Upper lobe of right lung (tissue), 1 donor: Measurements from ENCODE around the gene ACOXL. TPM values are rescaled to one million over a fixed set of nuclear protein-coding genes. Genes with fewer than 3 reads are reported as not detected.

Experiments
- ATAC-seq: fragments of 200-7000 bp; cut with Tn5 transposase; one replicate; pipeline ENCODE4 v1.9.1; 2020; ENCODE audit warnings: mild to moderate bottlenecking, moderate library complexity
- DNase-seq: peaks from one replicate; pipeline ENCODE4 v3.0.0-alpha.2; 2020
- H3K27ac ChIP-seq: fragments of 200-600 bp; one replicate; pipeline ENCODE4 v1.8.0; 2022
- H3K27me3 ChIP-seq: fragments of 200-600 bp; one replicate; pipeline ENCODE4 v1.8.0; 2022; ENCODE audit warnings: mild to moderate bottlenecking
- H3K36me3 ChIP-seq: fragments of 200-600 bp; one replicate; pipeline ENCODE4 v1.8.0; 2022
- H3K4me1 ChIP-seq: fragments of 200-600 bp; one replicate; pipeline ENCODE4 v1.8.0; 2022
- H3K4me3 ChIP-seq: fragments of 200-600 bp; one replicate; pipeline ENCODE4 v1.8.0; 2022; ENCODE audit warnings: mild to moderate bottlenecking
- H3K9me3 ChIP-seq: fragments of 200-600 bp; one replicate; pipeline ENCODE4 v1.8.0; 2022
- CTCF ChIP-seq: fragments of 200-600 bp; IDR thresholded peaks from one replicate; pipeline ENCODE4 v1.8.0; 2022; ENCODE audit warnings: antibody characterized with exemption
- intact Hi-C: fragments of 100-400 bp; cut with DNase I; formaldehyde crosslinking; loops from one replicate; pipeline ENCODE4 v1.11.0; 2022
- total RNA-seq: library from RNA; stranded (reverse); fragmentation: NEBNext Ultra II Directional; extraction: Animal tissue kit (Norgen Biotek cat#: 25700); gene quantifications from one replicate; pipeline ENCODE4 v1.2.1, GENCODE V29; 2021
- donor health status: DM: no; HTN: yes; CAD: no; lungs with severe emphysema.

ACOXL gene
- total RNA-seq, 1 donor from 2014 or later = 47.5 TPM

- ATAC-seq = no peak
- Histone ChIP-seq H3K27me3 (no peaks in the 10 kb centered on the region), H3K27ac (no peak overlapping the region)
Measured at GRCh38 chr2:110900191-110900590, 167.8 kb downstream of the ACOXL start.

GRCh38 chr2:110903548-110903947, 171.2 kb downstream of the ACOXL start:
- Histone ChIP-seq H3K27ac (no peak overlapping the region), H3K4me1 (no peaks in the 10 kb centered on the region), H3K27me3 (no peaks in the 10 kb centered on the region), H3K36me3 (no peaks in the 10 kb centered on the region), H3K4me3 (no peak overlapping the region), H3K9me3 (no peaks in the 10 kb centered on the region)
- ATAC-seq (no peak), DNase-seq (no peak)
- TF ChIP-seq CTCF = no peak
- intact Hi-C loops = no loop called here

More at GRCh38 chr2:110900191-110900590, 167.8 kb downstream of the ACOXL start:
- Histone ChIP-seq H3K36me3 (no peaks in the 10 kb centered on the region), H3K9me3 (no peaks in the 10 kb centered on the region), H3K4me1 (no peaks in the 10 kb centered on the region), H3K4me3 (no peak overlapping the region)
- intact Hi-C loops = no loop called here
- no peak for DNase-seq
- TF ChIP-seq CTCF = no peak

- ATAC-seq (no peak), DNase-seq (no peak)
- TF ChIP-seq CTCF = no peak
- Histone ChIP-seq H3K4me1 (no peaks in the 10 kb centered on the region), H3K27ac (no peak overlapping the region), H3K36me3 (no peaks in the 10 kb centered on the region), H3K9me3 (no peaks in the 10 kb centered on the region), H3K4me3 (no peak overlapping the region), H3K27me3 (no peaks in the 10 kb centered on the region)
- intact Hi-C loops = no loop called here
Measured at GRCh38 chr2:110904116-110904778, 171.9 kb downstream of the ACOXL start.

- no peak for ATAC-seq
Measured at GRCh38 chr2:110904779-110905148, 172.4 kb downstream of the ACOXL start.

GRCh38 chr2:110905217-110905616, 172.8 kb downstream of the ACOXL start:
- DNase-seq (no peak), ATAC-seq (no peak)
- H3K9me3 ChIP-seq = no peaks in the 10 kb centered on the region
- H3K36me3 ChIP-seq = no peaks in the 10 kb centered on the region
- no peaks in the 10 kb centered on the region for H3K4me1 ChIP-seq
- no peak overlapping the region for H3K4me3 ChIP-seq
- no peak overlapping the region for H3K27ac ChIP-seq
- intact Hi-C loops = no loop called here
- TF ChIP-seq CTCF = no peak
- H3K27me3 ChIP-seq = no peaks in the 10 kb centered on the region

More at GRCh38 chr2:110904779-110905148, 172.4 kb downstream of the ACOXL start:
- Histone ChIP-seq H3K4me3 (no peak overlapping the region), H3K27ac (no peak overlapping the region), H3K36me3 (no peaks in the 10 kb centered on the region), H3K9me3 (no peaks in the 10 kb centered on the region), H3K4me1 (no peaks in the 10 kb centered on the region), H3K27me3 (no peaks in the 10 kb centered on the region)
- DNase-seq = no peak
- TF ChIP-seq CTCF = no peak
- intact Hi-C loops = no loop called here
